ENCODE measurements around the gene NDUFB2.
"Not testable (repeated sequence)": the region's sequence is repeated elsewhere in the genome, so short reads cannot be mapped to it uniquely, and the experiment has no call there.

- TF ChIP-seq CTCF (optimal IDR thresholded peaks at IDR 0.05 in 1 of 3, IDR thresholded peaks at IDR 0.05 in 1 of 3, conservative IDR thresholded peaks at IDR 0.05 in 1 of 3; ENCODE audit: extremely low read depth in 1 of 3, insufficient read depth in 2 of 3, low read length in 3 of 3); EZH2 (IDR thresholded peaks at IDR 0.05; ENCODE audit: low read length): not testable (repeated sequence)
Measured at GRCh38 chr7:140693849-140694248, 2.7 kb upstream of the NDUFB2 start.

Data from keratinocyte (primary cell).